Fibroblast of skin of scalp (primary cell): ENCODE measurements around the gene MYO15B. TPM values are rescaled to one million over a fixed set of nuclear protein-coding genes. Genes with fewer than 3 reads are reported as not detected.
A peak's percentile ranks its signal among the peaks of the same experiment; 100 is the strongest.

ENCODE experiments used
- DNase-seq: peaks from one replicate; pipeline ENCODE4 v3.0.0-alpha.2; 2013
- polyA plus RNA-seq, 2 experiments: library from polyadenylated mRNA; unstranded; fragments of 120-200 nt; gene quantifications; one replicate each; pipeline ENCODE4 v1.2.1, GENCODE V29; 2013; ENCODE audit not compliant: insufficient read length in 2 of 2

MYO15B gene
- 7.1 TPM for polyA plus RNA-seq (2013, experiment 1 of 2; ENCODE audit: insufficient read length)
- 11.1 TPM for polyA plus RNA-seq (2013, experiment 2 of 2; ENCODE audit: insufficient read length)

- DNase-seq, result peak; percentile 37
These were observed at the start of gene MYO15B for GRCh38 chr17:75587675-75588595. Gene MYO15B (plus strand): TSS chr17:75587800. CDS start chr17:75588058, 258 bp downstream.

GRCh38 chr17:75539967-75540729 is 47.5 kb upstream of the MYO15B start:
- no peak for DNase-seq

GRCh38 chr17:75540923-75541503 is 46.6 kb upstream of the MYO15B start:
- DNase-seq, result no peak

- DNase-seq, result no peak
These were observed 45.4 kb upstream of the MYO15B start for GRCh38 chr17:75542229-75542628.

- no peak for DNase-seq
These were observed 44.8 kb upstream of the MYO15B start for GRCh38 chr17:75542728-75543336.

GRCh38 chr17:75544250-75544649 is 43.4 kb upstream of the MYO15B start:
- no peak for DNase-seq

GRCh38 chr17:75546181-75546580 is 41.4 kb upstream of the MYO15B start:
- DNase-seq, result no peak

- no peak for DNase-seq
These were observed 40.5 kb upstream of the MYO15B start for GRCh38 chr17:75547091-75547490.

GRCh38 chr17:75548813-75549212 is 38.8 kb upstream of the MYO15B start:
- DNase-seq, result no peak

- DNase-seq, result no peak
These were observed 38.1 kb upstream of the MYO15B start for GRCh38 chr17:75549246-75550138.

- DNase-seq, result no peak
These were observed 37.5 kb upstream of the MYO15B start for GRCh38 chr17:75550139-75550465.

- no peak for DNase-seq
These were observed 36.3 kb upstream of the MYO15B start for GRCh38 chr17:75551266-75551665.

- peak; percentile 62 for DNase-seq
These were observed 34.9 kb upstream of the MYO15B start for GRCh38 chr17:75552425-75553294.

GRCh38 chr17:75553295-75554110 is 34.1 kb upstream of the MYO15B start:
- no peak for DNase-seq

GRCh38 chr17:75555679-75556153 is 31.9 kb upstream of the MYO15B start:
- no peak for DNase-seq

GRCh38 chr17:75557075-75557851 is 30.3 kb upstream of the MYO15B start:
- no peak for DNase-seq

GRCh38 chr17:75557852-75558665 is 29.5 kb upstream of the MYO15B start:
- no peak for DNase-seq
